DOHH2 (cell line): Measurements from ENCODE around the gene IL2RA.

Experiments
- H3F3A ChIP-seq: fragments of 200-600 bp; sonication (generic), shearing (Covaris generic); 2 replicates; pipeline ENCODE4 v1.6.0; 2016; ENCODE audit warnings: antibody characterized with exemption, mild to moderate bottlenecking; ENCODE audit not compliant: control insufficient read depth, insufficient read depth
- H3K27ac ChIP-seq: fragments of 200-600 bp; sonication (generic); 2 replicates; pipeline ENCODE4 v1.5.1; 2014; ENCODE audit warnings: low read depth, mild to moderate bottlenecking, low read length, moderate library complexity
- H3K27me3 ChIP-seq: fragments of 200-600 bp; sonication (generic); 2 replicates; pipeline ENCODE4 v1.6.1; 2014; ENCODE audit warnings: mild to moderate bottlenecking, low read length, mixed read lengths; ENCODE audit not compliant: control insufficient read depth
- H3K36me3 ChIP-seq: fragments of 200-600 bp; sonication (generic); 2 replicates; pipeline ENCODE4 v1.6.1; 2014; ENCODE audit warnings: mild to moderate bottlenecking, low read length, moderate library complexity, mixed read lengths; ENCODE audit not compliant: control insufficient read depth
- H3K4me1 ChIP-seq: fragments of 200-600 bp; sonication (generic); 2 replicates; pipeline ENCODE4 v1.6.1; 2014; ENCODE audit warnings: mild to moderate bottlenecking, low read length, mixed read lengths; ENCODE audit not compliant: control insufficient read depth
- H3K4me2 ChIP-seq: fragments of 200-600 bp; sonication (generic); 2 replicates; pipeline ENCODE4 v1.6.0; 2014; ENCODE audit warnings: mild to moderate bottlenecking, low read length, moderate library complexity
- H3K4me3 ChIP-seq: fragments of 200-600 bp; sonication (generic); 2 replicates; pipeline ENCODE4 v1.5.1; 2014; ENCODE audit warnings: mild to moderate bottlenecking, low read length, mixed read lengths
- H3K79me2 ChIP-seq: fragments of 200-600 bp; sonication (generic); 2 replicates; pipeline ENCODE4 v1.6.1; 2014; ENCODE audit warnings: mild to moderate bottlenecking, low read length, mixed read lengths; ENCODE audit not compliant: control insufficient read depth
- H3K9me2 ChIP-seq: fragments of 200-600 bp; sonication (generic); replicated peaks from 2 replicates; pipeline ENCODE4 v1.6.1; 2014; ENCODE audit warnings: mild to moderate bottlenecking, low read length, mixed read lengths; ENCODE audit not compliant: control insufficient read depth
- H3K9me3 ChIP-seq: fragments of 200-600 bp; sonication (generic); 2 replicates; pipeline ENCODE4 v1.6.1; 2014; ENCODE audit warnings: antibody characterized with exemption, low read length, mixed read lengths; ENCODE audit not compliant: control insufficient read depth, insufficient read depth
- H4K20me1 ChIP-seq: fragments of 200-600 bp; sonication (generic); 2 replicates; pipeline ENCODE4 v1.6.0; 2014; ENCODE audit warnings: low read depth, mild to moderate bottlenecking, antibody characterized with exemption, low read length, moderate library complexity; ENCODE audit not compliant: control insufficient read depth, insufficient read depth
- EZH2phosphoT487 ChIP-seq: fragments of 200-600 bp; sonication (generic); IDR thresholded peaks from 2 replicates; pipeline ENCODE4 v1.6.1; 2017; ENCODE audit warnings: borderline replicate concordance, mild to moderate bottlenecking, antibody characterized with exemption, low read length, moderate library complexity, mixed read lengths
- TF ChIP-seq, protein P1 (sequence below): fragments of 200-600 bp; sonication (generic); IDR thresholded peaks from one replicate; pipeline ENCODE4 v1.5.1; 2014; ENCODE audit warnings: antibody characterized with exemption, mild to moderate bottlenecking, low read depth, low read length; ENCODE audit not compliant: poor library complexity, severe bottlenecking

Gene IL2RA

DNA sequence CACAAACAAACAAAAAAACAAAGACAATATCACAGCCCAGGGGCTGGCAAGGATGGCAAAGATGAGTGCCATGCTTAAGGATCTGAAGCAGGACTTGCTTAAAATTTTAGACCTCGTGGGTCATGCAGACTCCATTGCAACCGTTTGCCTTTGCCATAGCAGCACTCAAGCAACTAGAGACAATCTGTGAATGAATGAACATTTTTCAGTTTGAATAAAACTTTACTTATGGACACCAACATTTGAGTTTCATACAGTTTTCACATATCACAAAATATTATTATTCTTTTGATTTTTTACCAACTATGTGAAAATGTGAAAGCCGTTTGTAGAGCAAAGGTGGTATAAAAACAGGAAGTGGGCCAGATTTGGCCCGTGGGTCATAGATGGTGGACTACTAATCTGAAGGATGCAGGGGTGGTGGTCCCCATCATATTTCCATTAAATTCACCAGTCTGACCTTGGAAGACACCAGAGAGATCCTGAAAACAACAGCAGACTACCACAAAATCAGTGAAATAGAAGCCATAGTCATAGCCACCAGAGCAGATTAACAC lies 18.3 kb upstream of the IL2RA start:
- H3K9me2 ChIP-seq, result no peaks in the 10 kb centered on the region
- no peaks in the 10 kb centered on the region for H3F3A ChIP-seq
- no peak overlapping the region for H3K4me3 ChIP-seq
- H4K20me1 ChIP-seq, result no peaks in the 10 kb centered on the region
- no peak overlapping the region for H3K4me2 ChIP-seq
- no peaks in the 10 kb centered on the region for H3K9me3 ChIP-seq
- H3K27ac ChIP-seq, result no peak overlapping the region
- TF ChIP-seq EZH2phosphoT487, result no peak
- TF ChIP-seq, protein P1, sequence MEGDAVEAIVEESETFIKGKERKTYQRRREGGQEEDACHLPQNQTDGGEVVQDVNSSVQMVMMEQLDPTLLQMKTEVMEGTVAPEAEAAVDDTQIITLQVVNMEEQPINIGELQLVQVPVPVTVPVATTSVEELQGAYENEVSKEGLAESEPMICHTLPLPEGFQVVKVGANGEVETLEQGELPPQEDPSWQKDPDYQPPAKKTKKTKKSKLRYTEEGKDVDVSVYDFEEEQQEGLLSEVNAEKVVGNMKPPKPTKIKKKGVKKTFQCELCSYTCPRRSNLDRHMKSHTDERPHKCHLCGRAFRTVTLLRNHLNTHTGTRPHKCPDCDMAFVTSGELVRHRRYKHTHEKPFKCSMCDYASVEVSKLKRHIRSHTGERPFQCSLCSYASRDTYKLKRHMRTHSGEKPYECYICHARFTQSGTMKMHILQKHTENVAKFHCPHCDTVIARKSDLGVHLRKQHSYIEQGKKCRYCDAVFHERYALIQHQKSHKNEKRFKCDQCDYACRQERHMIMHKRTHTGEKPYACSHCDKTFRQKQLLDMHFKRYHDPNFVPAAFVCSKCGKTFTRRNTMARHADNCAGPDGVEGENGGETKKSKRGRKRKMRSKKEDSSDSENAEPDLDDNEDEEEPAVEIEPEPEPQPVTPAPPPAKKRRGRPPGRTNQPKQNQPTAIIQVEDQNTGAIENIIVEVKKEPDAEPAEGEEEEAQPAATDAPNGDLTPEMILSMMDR, result no peak
- no peaks in the 10 kb centered on the region for H3K79me2 ChIP-seq
- H3K4me1 ChIP-seq, result peaks cover 22% of the 10 kb centered on the region
- no peaks in the 10 kb centered on the region for H3K36me3 ChIP-seq
- H3K27me3 ChIP-seq, result no peaks in the 10 kb centered on the region

DNA sequence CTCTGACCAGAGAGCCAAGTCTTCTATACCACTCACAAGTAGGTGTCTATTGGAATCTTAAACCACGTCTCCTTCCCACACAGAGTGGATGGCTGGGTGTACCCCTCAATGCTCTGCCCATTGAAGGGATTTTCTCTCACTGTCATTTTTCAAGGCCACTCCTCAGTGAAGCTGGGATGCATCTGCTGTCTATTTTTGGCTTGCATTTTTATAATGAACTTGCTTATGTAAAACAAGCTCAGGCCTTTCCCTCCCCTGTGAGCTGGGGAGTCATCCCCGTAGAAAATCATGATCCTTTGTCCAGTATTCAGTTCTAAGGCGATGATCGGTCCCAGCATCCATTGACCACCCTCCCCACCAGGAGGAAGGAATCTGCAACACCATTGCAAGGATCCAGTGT lies 16.9 kb upstream of the IL2RA start:
- Histone ChIP-seq H4K20me1 (no peaks in the 10 kb centered on the region), H3K79me2 (no peaks in the 10 kb centered on the region), H3K4me2 (no peak overlapping the region), H3K9me2 (no peaks in the 10 kb centered on the region), H3K4me1 (peaks cover 22% of the 10 kb centered on the region), H3K9me3 (no peaks in the 10 kb centered on the region), H3F3A (no peaks in the 10 kb centered on the region), H3K36me3 (no peaks in the 10 kb centered on the region), H3K27me3 (no peaks in the 10 kb centered on the region), H3K4me3 (no peak overlapping the region), H3K27ac (no peak overlapping the region)
- no peak for TF ChIP-seq EZH2phosphoT487
- TF ChIP-seq, protein P1, result no peak

DNA sequence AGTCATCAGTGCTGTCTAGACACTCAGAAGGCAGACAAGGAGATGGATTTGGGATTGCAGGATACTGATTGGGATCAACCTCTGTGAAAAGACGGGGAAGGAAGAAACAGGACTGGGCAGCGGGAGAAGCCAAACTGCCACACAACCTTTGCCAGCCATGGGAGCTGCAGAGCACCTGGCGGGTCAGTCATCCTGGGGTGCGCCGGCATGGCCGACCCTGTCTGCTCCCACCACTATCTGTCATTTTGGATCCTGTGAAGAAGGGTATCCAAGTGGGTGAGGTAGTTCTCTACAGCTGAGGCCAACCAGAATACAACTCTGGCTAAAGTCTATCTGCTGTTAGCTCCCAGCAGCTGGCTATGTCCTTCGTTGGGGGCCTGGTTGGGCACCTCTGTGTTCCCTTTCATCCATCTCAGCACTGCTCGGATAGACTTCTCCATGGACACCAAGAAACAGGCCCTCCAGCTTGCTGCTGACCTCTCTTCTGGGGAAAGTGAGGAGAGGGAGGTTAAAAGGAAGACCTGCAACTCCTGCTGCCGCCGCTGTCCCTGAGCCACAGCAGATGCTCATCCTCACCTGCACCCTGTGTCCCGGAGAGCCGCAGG lies 15.0 kb upstream of the IL2RA start:
- no peaks in the 10 kb centered on the region for H3K9me2 ChIP-seq
- H3K4me2 ChIP-seq, result no peak overlapping the region
- no peaks in the 10 kb centered on the region for H4K20me1 ChIP-seq
- no peaks in the 10 kb centered on the region for H3K79me2 ChIP-seq
- no peak for TF ChIP-seq EZH2phosphoT487
- TF ChIP-seq, protein P1, result no peak
- no peaks in the 10 kb centered on the region for H3K9me3 ChIP-seq
- H3K27me3 ChIP-seq, result no peaks in the 10 kb centered on the region
- no peak overlapping the region for H3K4me3 ChIP-seq
- H3K27ac ChIP-seq, result no peak overlapping the region
- H3F3A ChIP-seq, result peaks cover 6% of the 10 kb centered on the region; the same call in 1 of the 2 replicates
- no peaks in the 10 kb centered on the region for H3K36me3 ChIP-seq
- peaks cover 26% of the 10 kb centered on the region for H3K4me1 ChIP-seq
